Measurements from ENCODE around the gene ESPN.

DNA sequence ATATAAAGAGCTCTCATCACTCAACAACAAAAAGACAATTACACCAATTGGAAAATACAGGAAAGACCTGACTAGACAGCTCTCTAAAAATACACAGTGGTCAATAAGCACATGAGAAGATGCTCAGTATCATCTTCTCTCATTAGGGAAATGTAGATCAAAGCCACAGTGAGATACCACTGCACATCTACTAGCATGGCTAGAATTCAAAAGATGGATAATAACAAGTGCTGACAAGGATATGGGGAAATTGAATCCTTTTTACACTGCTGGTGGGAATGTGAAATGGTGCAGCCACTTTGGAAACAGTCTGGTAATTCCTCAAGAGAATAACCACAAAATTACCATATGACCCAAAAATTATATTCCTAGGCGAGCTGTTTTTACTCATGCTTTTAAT lies 40.4 kb upstream of the ESPN start:
- TF ChIP-seq, protein P1, sequence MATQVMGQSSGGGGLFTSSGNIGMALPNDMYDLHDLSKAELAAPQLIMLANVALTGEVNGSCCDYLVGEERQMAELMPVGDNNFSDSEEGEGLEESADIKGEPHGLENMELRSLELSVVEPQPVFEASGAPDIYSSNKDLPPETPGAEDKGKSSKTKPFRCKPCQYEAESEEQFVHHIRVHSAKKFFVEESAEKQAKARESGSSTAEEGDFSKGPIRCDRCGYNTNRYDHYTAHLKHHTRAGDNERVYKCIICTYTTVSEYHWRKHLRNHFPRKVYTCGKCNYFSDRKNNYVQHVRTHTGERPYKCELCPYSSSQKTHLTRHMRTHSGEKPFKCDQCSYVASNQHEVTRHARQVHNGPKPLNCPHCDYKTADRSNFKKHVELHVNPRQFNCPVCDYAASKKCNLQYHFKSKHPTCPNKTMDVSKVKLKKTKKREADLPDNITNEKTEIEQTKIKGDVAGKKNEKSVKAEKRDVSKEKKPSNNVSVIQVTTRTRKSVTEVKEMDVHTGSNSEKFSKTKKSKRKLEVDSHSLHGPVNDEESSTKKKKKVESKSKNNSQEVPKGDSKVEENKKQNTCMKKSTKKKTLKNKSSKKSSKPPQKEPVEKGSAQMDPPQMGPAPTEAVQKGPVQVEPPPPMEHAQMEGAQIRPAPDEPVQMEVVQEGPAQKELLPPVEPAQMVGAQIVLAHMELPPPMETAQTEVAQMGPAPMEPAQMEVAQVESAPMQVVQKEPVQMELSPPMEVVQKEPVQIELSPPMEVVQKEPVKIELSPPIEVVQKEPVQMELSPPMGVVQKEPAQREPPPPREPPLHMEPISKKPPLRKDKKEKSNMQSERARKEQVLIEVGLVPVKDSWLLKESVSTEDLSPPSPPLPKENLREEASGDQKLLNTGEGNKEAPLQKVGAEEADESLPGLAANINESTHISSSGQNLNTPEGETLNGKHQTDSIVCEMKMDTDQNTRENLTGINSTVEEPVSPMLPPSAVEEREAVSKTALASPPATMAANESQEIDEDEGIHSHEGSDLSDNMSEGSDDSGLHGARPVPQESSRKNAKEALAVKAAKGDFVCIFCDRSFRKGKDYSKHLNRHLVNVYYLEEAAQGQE (IDR thresholded peaks at IDR 0.05; ENCODE audit: low read depth, low read length) = no peak
- TF ChIP-seq BACH1 (IDR thresholded peaks at IDR 0.05; ENCODE audit: borderline replicate concordance) (no peak), EP300 (IDR thresholded peaks at IDR 0.05; ENCODE audit: borderline replicate concordance in 1 of 2, control insufficient read depth in 1 of 2, low read depth in 2 of 2, low read length in 2 of 2) (no peak), CBFB (IDR thresholded peaks at IDR 0.05; ENCODE audit: low read depth) (no peak), TCF12 (IDR thresholded peaks at IDR 0.05; ENCODE audit: low read depth, low read length) (no peak)
- TF ChIP-seq, protein P2, sequence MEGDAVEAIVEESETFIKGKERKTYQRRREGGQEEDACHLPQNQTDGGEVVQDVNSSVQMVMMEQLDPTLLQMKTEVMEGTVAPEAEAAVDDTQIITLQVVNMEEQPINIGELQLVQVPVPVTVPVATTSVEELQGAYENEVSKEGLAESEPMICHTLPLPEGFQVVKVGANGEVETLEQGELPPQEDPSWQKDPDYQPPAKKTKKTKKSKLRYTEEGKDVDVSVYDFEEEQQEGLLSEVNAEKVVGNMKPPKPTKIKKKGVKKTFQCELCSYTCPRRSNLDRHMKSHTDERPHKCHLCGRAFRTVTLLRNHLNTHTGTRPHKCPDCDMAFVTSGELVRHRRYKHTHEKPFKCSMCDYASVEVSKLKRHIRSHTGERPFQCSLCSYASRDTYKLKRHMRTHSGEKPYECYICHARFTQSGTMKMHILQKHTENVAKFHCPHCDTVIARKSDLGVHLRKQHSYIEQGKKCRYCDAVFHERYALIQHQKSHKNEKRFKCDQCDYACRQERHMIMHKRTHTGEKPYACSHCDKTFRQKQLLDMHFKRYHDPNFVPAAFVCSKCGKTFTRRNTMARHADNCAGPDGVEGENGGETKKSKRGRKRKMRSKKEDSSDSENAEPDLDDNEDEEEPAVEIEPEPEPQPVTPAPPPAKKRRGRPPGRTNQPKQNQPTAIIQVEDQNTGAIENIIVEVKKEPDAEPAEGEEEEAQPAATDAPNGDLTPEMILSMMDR (IDR thresholded peaks at IDR 0.05 in 2 of 3, conservative IDR thresholded peaks at IDR 0.05 in 1 of 3; ENCODE audit: control insufficient read depth in 2 of 3, extremely low read depth in 1 of 3, insufficient read depth in 1 of 3, low read depth in 3 of 3, low read length in 3 of 3) = no peak

All from GM12878 (cell line).